ENCODE data around the gene FADS6. TPM values are rescaled to one million over a fixed set of nuclear protein-coding genes. Genes with fewer than 3 reads are reported as not detected.

The FADS6 gene, protein sequence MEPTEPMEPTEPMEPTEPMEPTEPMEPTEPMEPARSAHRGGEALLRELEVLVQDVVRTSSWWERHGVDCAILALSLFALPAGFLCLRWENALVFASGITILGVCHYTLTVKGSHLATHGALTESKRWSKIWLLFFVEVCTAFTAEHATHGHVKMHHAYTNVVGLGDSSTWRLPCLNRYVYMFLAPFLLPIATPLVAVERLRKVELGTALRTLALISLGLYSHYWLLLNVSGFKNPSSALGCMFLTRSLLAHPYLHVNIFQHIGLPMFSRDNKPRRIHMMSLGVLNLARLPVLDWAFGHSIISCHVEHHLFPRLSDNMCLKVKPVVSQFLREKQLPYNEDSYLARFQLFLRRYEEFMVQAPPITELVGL
- polyA plus RNA-seq (2013, experiment 1 of 2) = not detected
- polyA plus RNA-seq (2013, experiment 2 of 2) = not detected

DNA sequence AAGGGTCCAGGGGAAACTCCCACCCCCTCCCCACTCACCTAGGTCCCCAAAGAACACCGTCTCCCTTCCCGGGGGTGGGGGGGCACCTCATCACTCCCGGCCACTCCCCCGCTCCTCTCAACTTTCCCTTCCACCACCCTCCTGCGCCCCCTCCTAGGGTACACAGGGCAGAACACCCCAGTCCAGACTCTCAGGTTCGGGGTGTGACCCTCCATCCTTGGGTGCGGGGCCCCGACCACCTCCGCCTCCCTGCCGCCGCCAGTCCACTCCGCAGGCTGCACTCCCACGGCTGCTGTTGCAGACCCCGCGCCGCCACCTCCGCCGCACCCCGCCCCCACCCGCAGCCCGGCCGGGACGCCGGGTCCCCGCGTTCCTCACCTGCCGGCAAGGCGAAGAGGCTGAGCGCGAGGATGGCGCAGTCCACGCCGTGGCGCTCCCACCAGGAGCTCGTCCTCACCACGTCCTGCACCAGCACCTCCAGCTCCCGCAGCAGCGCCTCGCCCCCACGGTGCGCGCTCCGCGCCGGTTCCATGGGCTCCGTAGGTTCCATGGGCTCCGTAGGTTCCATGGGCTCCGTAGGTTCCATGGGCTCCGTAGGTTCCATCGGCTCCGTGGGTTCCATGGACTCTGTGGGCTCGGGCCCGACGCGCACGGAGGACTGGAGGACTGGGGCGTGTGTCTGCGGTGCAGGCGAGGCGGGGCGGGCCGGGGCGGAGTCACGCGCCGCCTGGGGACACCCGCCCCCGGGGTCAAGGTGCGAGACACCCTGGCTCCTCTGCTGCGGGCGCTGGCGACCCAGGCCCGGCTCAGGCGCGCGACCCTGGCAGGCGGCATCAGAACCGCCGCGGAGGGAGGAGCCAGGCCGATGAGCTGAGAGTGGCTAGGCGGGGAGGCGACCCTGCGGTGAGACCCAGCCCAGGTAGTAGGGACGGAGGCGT is at the start of gene FADS6:
Gene FADS6 (minus strand): TSS at position 660 of the 938 bp plus-strand sequence. CDS start 38 bp downstream, at position 622.
- H3K27me3 ChIP-seq (ENCODE audit: control insufficient read depth in 3 of 3, insufficient read depth in 3 of 3, low read depth in 1 of 3, low read length in 3 of 3) = peaks cover 16 to 94% (median 46%) of the 10 kb centered on the region in 3 experiments
- no peak within 1 kb of the TSS for H4K8ac ChIP-seq (ENCODE audit: low read depth, low read length)
- WGBS, 2 donors (ENCODE audit: extremely low coverage in 2 of 2, insufficient read length in 2 of 2, insufficient replicate concordance in 1 of 2) = no CpG with 5 or more reads among the region's 86 CpGs
- peak within 1 kb of the TSS; percentile 94 for H3K18ac ChIP-seq (ENCODE audit: low read length)
- peak within 1 kb of the TSS; percentile 17 for H2BK15ac ChIP-seq (ENCODE audit: low read length)
- peak within 1 kb of the TSS; percentile 97 for H3K23ac ChIP-seq (ENCODE audit: low read depth, low read length, poor library complexity)
- H3K9me3 ChIP-seq (replicated peaks in 1 of 2; ENCODE audit: control insufficient read depth in 2 of 2, insufficient read depth in 1 of 2, low read depth in 1 of 2, low read length in 2 of 2) = no peaks in the 10 kb centered on the region
- H3K9ac ChIP-seq (ENCODE audit: low read depth, low read length, poor library complexity) = peak within 1 kb of the TSS; percentile 89
- peak within 1 kb of the TSS; percentile 90 for H2AK5ac ChIP-seq (ENCODE audit: low read depth, low read length)
- H3K36me3 ChIP-seq (replicated peaks in 1 of 2; ENCODE audit: control insufficient read depth in 2 of 2, insufficient read depth in 2 of 2, low read length in 2 of 2) = no peaks in the 10 kb centered on the region
- no peak for DNase-seq (ENCODE audit: low spot score)
- H4K91ac ChIP-seq (ENCODE audit: low read depth, low read length, poor library complexity) = no peak within 1 kb of the TSS
- H3K14ac ChIP-seq (ENCODE audit: low read length) = peak within 1 kb of the TSS; percentile 89
- H3K79me1 ChIP-seq (ENCODE audit: low read depth, low read length) = no peaks in the 10 kb centered on the region
- peak within 1 kb of the TSS; percentile 66 for H2BK5ac ChIP-seq (ENCODE audit: low read length)
- peak within 1 kb of the TSS; percentile 43 for H2AFZ ChIP-seq (ENCODE audit: low read length)
- peaks cover 0 to 7% of the 10 kb centered on the region in 2 donors for H3K4me1 ChIP-seq (ENCODE audit: control insufficient read depth in 2 of 2, insufficient read depth in 1 of 2, low read depth in 1 of 2, low read length in 2 of 2)
- H3K4ac ChIP-seq (ENCODE audit: low read length) = no peak within 1 kb of the TSS
- H3K4me3 ChIP-seq (ENCODE audit: low read length in 2 of 2) = peak within 1 kb of the TSS in 1 of 2 donors; percentile 74
- no peak within 1 kb of the TSS for H3K27ac ChIP-seq (replicated peaks; ENCODE audit: low read length)
- peak within 1 kb of the TSS; percentile 22 for H2BK12ac ChIP-seq (ENCODE audit: low read length)
- H3K4me2 ChIP-seq (ENCODE audit: insufficient read depth, low read length, poor library complexity, severe bottlenecking) = peak within 1 kb of the TSS; percentile 86
- no peak within 1 kb of the TSS for H2BK120ac ChIP-seq (ENCODE audit: low read depth, low read length)

DNA sequence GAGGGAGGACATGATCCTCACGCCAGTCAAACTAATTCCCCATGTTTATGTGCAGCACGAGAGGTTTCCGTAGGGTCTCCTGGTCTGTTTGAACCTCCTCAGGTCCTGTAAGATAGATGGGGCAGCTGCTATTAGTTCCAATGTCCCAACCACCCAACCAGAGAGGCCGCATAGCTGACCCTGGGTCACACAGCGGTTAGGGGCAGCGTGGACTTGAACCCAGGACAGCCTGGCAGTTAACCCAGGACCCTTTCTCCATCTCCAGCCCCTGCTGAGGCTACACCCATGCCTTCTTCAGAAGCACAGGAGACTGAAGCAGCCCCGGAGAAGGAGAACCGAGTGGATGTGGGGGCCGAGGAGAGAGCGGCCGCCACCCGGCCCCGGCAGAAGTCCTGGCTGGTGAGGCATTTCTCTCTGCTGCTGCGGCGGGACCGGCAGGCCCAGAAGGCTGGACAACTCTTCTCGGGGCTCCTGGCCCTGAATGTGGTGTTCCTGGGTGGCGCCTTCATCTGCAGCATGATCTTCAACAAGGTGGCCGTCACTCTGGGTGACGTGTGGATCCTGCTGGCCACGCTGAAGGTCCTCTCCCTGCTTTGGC is 47.8 kb upstream of the FADS6 start:
- Histone ChIP-seq H4K8ac (ENCODE audit: low read depth, low read length) (no peak overlapping the region), H3K4me1 (ENCODE audit: control insufficient read depth in 2 of 2, insufficient read depth in 1 of 2, low read depth in 1 of 2, low read length in 2 of 2) (no peaks in the 10 kb centered on the region), H2BK15ac (ENCODE audit: low read length) (no peak overlapping the region), H3K27me3 (ENCODE audit: control insufficient read depth in 3 of 3, insufficient read depth in 3 of 3, low read depth in 1 of 3, low read length in 3 of 3) (peaks cover 8 to 86% (median 27%) of the 10 kb centered on the region in 3 experiments), H3K79me1 (ENCODE audit: low read depth, low read length) (no peaks in the 10 kb centered on the region), H3K4me3 (ENCODE audit: low read length in 2 of 2) (no peak overlapping the region), H3K4ac (ENCODE audit: low read length) (no peak overlapping the region), H2BK12ac (ENCODE audit: low read length) (no peak overlapping the region), H3K4me2 (ENCODE audit: insufficient read depth, low read length, poor library complexity, severe bottlenecking) (no peak overlapping the region), H4K91ac (ENCODE audit: low read depth, low read length, poor library complexity) (no peak overlapping the region), H3K27ac (replicated peaks; ENCODE audit: low read length) (no peak overlapping the region), H3K36me3 (replicated peaks in 1 of 2; ENCODE audit: control insufficient read depth in 2 of 2, insufficient read depth in 2 of 2, low read length in 2 of 2) (no peaks in the 10 kb centered on the region), H3K9ac (ENCODE audit: low read depth, low read length, poor library complexity) (no peak overlapping the region), H3K18ac (ENCODE audit: low read length) (no peak overlapping the region), H2AK5ac (ENCODE audit: low read depth, low read length) (no peak overlapping the region), H2BK5ac (ENCODE audit: low read length) (no peak overlapping the region), H2AFZ (ENCODE audit: low read length) (no peak overlapping the region), H3K23ac (ENCODE audit: low read depth, low read length, poor library complexity) (no peak overlapping the region), H3K14ac (ENCODE audit: low read length) (no peak overlapping the region), H3K9me3 (replicated peaks in 1 of 2; ENCODE audit: control insufficient read depth in 2 of 2, insufficient read depth in 1 of 2, low read depth in 1 of 2, low read length in 2 of 2) (no peaks in the 10 kb centered on the region), H2BK120ac (ENCODE audit: low read depth, low read length) (no peak overlapping the region)
- no peak for DNase-seq (ENCODE audit: low spot score)
- no CpG with 5 or more reads among the region's 21 CpGs for WGBS, 2 donors (ENCODE audit: extremely low coverage in 2 of 2, insufficient read length in 2 of 2, insufficient replicate concordance in 1 of 2)

GRCh38 chr17:74939534-74939933 is 46.1 kb upstream of the FADS6 start:
- Histone ChIP-seq H3K79me1 (ENCODE audit: low read depth, low read length) (no peaks in the 10 kb centered on the region), H2BK120ac (ENCODE audit: low read depth, low read length) (no peak overlapping the region), H4K8ac (ENCODE audit: low read depth, low read length) (no peak overlapping the region), H3K18ac (ENCODE audit: low read length) (no peak overlapping the region), H2AK5ac (ENCODE audit: low read depth, low read length) (no peak overlapping the region), H2BK12ac (ENCODE audit: low read length) (no peak overlapping the region), H3K27ac (replicated peaks; ENCODE audit: low read length) (no peak overlapping the region), H3K9ac (ENCODE audit: low read depth, low read length, poor library complexity) (no peak overlapping the region), H2BK15ac (ENCODE audit: low read length) (no peak overlapping the region), H3K27me3 (ENCODE audit: control insufficient read depth in 3 of 3, insufficient read depth in 3 of 3, low read depth in 1 of 3, low read length in 3 of 3) (peaks cover 19 to 91% (median 43%) of the 10 kb centered on the region in 3 experiments), H4K91ac (ENCODE audit: low read depth, low read length, poor library complexity) (no peak overlapping the region), H3K4me1 (ENCODE audit: control insufficient read depth in 2 of 2, insufficient read depth in 1 of 2, low read depth in 1 of 2, low read length in 2 of 2) (peaks cover 0 to 3% of the 10 kb centered on the region in 2 donors), H3K4ac (ENCODE audit: low read length) (no peak overlapping the region), H2BK5ac (ENCODE audit: low read length) (no peak overlapping the region), H3K9me3 (replicated peaks in 1 of 2; ENCODE audit: control insufficient read depth in 2 of 2, insufficient read depth in 1 of 2, low read depth in 1 of 2, low read length in 2 of 2) (peaks cover 0 to 1% of the 10 kb centered on the region in 2 donors), H3K4me3 (ENCODE audit: low read length in 2 of 2) (peak overlapping the region in 1 of 2 donors; percentile 40), H2AFZ (ENCODE audit: low read length) (no peak overlapping the region), H3K23ac (ENCODE audit: low read depth, low read length, poor library complexity) (no peak overlapping the region), H3K4me2 (ENCODE audit: insufficient read depth, low read length, poor library complexity, severe bottlenecking) (no peak overlapping the region), H3K14ac (ENCODE audit: low read length) (no peak overlapping the region), H3K36me3 (replicated peaks in 1 of 2; ENCODE audit: control insufficient read depth in 2 of 2, insufficient read depth in 2 of 2, low read length in 2 of 2) (no peaks in the 10 kb centered on the region)
- no CpG with 5 or more reads among the region's 8 CpGs for WGBS, 2 donors (ENCODE audit: extremely low coverage in 2 of 2, insufficient read length in 2 of 2, insufficient replicate concordance in 1 of 2)
- no peak for DNase-seq (ENCODE audit: low spot score)

Data from neuronal stem cell (in vitro differentiated cells).